Choroid plexus epithelial cell (primary cell): ENCODE data around the gene NABP1.

Experiments used
- DNase-seq: peaks from one replicate; pipeline ENCODE4 v3.0.0-alpha.2; 2010; ENCODE audit warnings: low read depth
- H3K4me3 ChIP-seq: 2 replicates; pipeline ENCODE4 v1.5.1; 2011; ENCODE audit warnings: low read depth, mild to moderate bottlenecking, control low read depth, low read length, moderate library complexity
- TF ChIP-seq, protein P1 (sequence below): conservative IDR thresholded peaks from 2 replicates; pipeline ENCODE4 v1.5.1; 2011; ENCODE audit warnings: low read depth, mild to moderate bottlenecking, control low read depth, inconsistent platforms, low read length, moderate library complexity

The NABP1 gene

DNA sequence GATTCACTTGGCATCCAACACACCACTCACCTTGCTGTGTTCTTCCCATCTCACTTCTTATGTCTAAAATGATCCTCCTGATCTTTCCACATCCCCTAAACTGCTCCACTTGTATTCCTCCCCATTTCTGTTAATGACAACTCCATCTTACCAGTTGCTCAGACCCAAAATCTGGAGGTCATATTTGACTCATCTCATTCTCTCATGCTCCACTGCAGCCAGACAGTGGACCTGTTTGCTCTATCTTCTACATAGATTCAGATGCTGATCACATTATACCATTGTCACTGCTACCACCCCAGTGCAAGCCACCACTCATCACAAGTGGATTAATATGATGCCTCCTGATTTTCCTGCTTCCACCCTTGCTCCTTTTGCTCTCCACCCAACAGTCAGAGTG is 7.9 kb upstream of the NABP1 start:
- TF ChIP-seq, protein P1, sequence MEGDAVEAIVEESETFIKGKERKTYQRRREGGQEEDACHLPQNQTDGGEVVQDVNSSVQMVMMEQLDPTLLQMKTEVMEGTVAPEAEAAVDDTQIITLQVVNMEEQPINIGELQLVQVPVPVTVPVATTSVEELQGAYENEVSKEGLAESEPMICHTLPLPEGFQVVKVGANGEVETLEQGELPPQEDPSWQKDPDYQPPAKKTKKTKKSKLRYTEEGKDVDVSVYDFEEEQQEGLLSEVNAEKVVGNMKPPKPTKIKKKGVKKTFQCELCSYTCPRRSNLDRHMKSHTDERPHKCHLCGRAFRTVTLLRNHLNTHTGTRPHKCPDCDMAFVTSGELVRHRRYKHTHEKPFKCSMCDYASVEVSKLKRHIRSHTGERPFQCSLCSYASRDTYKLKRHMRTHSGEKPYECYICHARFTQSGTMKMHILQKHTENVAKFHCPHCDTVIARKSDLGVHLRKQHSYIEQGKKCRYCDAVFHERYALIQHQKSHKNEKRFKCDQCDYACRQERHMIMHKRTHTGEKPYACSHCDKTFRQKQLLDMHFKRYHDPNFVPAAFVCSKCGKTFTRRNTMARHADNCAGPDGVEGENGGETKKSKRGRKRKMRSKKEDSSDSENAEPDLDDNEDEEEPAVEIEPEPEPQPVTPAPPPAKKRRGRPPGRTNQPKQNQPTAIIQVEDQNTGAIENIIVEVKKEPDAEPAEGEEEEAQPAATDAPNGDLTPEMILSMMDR: no peak
- no peak for DNase-seq

DNA sequence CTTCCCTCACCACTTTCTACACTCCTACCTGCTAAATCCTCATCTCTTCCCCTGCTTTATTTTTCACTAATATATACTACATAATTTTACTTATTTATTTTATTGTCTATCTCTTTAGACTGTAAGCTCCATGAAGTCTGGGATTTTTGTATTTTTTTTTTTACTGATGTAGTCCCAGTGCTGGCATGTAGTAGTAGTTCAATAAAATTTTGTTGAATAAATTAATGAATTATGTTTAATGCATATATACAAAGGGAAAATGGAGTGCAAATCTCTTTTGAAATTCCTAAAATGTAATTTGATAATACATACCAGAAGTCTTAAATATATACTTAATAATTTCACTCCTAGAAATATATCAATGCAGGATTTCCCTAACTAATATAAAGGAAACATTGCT is 7.1 kb upstream of the NABP1 start:
- TF ChIP-seq, protein P1: no peak
- no peak for DNase-seq
- no peak overlapping the region for H3K4me3 ChIP-seq

More for the DNA sequence above, 7.9 kb upstream of the NABP1 start:
- no peak overlapping the region for H3K4me3 ChIP-seq

DNA sequence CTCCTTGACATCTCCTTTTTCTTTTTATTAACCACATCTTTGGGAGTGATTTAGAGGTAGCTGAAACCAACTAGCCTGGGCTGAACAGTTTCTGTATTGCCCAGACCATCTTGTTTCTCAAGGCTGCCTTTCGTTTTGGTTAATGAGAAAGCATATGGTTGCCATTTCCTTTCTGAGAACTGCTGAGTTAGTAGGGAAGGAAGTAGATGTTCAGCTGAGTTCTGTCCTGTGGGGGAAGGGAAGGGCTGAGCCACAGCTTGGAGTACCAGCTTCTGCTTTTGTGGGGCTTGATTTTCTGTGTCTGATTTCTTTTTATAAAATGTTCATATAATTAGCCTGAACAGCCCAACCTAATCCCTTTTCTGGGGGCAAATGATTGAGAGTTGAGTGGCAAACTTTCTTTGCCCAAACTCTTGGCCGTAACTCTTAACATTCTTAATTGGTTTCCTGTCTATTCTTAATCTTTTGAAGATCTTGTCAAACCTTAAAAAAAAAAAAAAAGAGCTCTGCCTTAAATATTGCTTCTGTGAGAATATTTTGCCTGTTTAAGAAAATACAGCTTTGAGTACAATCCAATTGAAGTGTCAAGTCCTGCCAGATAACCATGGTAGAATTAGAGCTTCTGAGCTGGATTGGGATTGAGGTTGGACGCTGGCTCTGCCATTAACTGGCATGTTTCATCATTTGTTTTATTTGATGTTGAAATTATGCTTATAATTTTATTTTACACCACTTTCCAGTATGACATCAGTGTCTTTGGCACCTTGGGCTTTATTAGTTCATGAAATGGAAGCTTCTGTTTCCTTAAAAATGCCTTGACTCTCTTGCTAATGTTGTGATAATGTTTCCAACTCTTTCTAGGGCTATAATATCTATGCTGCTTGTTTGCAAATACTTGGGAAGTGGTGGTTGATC is 1.9 kb upstream of the NABP1 start:
- DNase-seq: peak; percentile 57
- H3K4me3 ChIP-seq: no peak overlapping the region
- TF ChIP-seq, protein P1: no peak

DNA sequence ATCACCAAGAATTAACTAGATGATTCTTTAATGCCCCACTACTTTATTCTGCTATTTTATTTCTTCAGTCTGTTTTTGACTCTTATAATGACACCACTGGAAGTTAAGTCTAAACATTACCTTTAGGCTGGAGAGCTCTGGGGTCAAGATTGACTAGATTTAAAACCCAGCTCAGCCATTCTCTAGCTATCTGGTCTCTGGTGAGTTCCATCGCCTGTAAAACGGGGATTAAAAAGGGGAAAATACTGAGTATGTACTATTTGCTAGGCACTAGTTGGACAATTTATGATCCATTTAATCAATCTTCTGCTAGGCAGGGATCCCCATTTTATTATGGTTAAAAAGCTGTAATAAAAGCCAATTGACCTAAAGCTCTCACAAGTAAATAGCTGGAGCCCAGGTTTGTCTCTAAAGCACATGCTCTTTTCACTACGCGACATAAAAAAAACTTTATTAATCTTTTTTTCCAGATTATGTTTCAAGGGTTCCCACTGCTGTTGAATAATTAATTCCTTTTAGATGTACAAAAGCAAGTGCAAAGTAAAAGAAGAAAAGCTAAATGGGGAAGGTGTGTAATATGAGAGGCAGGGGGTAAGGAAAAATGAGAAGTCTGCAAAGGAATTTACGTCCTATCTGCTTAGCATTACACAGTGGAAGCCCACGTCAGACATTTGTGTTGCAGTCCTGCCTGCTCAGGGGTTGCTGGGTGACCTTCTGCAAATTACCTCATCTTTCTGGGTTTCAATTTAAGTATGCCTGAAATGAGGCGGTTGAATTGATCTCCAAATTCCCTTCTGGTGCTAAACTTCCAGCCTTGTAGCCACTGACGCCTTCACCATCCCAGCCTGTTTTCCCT is 918 bp upstream of the NABP1 start:
- TF ChIP-seq, protein P1: no peak
- H3K4me3 ChIP-seq: peak overlapping the region; percentile 75
- DNase-seq: peak; percentile 98

DNA sequence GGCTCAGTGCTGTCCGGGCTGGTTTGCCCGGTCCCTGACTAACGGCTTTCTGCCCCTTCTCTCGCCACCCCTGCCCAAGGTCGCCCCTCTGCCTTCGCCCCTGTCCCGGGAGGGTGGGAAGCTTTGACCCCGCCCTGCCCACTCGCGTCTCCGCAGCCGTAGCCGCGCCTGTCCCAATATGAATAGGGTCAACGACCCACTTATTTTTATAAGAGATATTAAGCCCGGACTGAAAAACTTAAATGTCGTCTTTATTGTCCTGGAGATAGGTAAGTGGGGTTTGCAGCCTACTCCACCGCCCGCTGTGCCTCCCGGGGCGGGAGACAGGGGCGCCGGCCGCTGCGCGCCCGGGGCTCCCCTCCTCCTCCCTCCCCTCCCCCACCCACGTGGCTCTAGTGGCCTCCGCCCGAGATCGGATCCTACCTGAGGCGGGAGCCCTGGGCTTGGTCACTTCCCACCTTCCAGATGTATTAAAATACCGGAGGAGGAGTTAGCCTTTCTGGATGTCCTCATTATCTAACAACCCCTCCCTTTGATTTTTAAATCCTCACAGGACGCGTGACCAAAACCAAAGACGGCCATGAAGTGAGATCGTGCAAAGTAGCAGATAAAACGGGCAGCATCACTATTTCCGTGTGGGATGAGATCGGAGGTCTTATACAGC is 633 bp downstream of the NABP1 start:
- no peak for DNase-seq

More for the DNA sequence above, 633 bp downstream of the NABP1 start:
- TF ChIP-seq, protein P1: no peak
- H3K4me3 ChIP-seq: peak overlapping the region; percentile 84
